GM12878 (cell line): ENCODE data around the gene EFHC1.
A peak's percentile ranks its signal among the peaks of the same experiment; 100 is the strongest.

ENCODE experiments used
- CBX3 ChIP-seq: fragments of 200-600 bp; sonication (generic); IDR thresholded peaks from 2 replicates; pipeline ENCODE4 v1.6.1; 2016; ENCODE audit warnings: low read depth, borderline replicate concordance
- CHD2 ChIP-seq: IDR thresholded peaks from 2 replicates; pipeline ENCODE4 v1.6.1; 2011; ENCODE audit warnings: low read depth, low read length, improper control_type of control experiment, borderline replicate concordance
- CHD4 ChIP-seq: fragments of 200-600 bp; sonication (generic); IDR thresholded peaks from 2 replicates; pipeline ENCODE4 v1.6.1; 2016; ENCODE audit warnings: mild to moderate bottlenecking
- EGR1 ChIP-seq, 2 experiments: IDR thresholded peaks; 1 replicate in 1 of 2; 2 replicates in 1 of 2; pipeline ENCODE4 v1.6.1; 2011 to 2012; ENCODE audit warnings: low read depth in 2 of 2, low read length in 2 of 2, borderline replicate concordance in 1 of 2, mild to moderate bottlenecking in 1 of 2, moderate library complexity in 1 of 2
- EZH2 ChIP-seq: IDR thresholded peaks from 2 replicates; pipeline ENCODE4 v1.6.1; 2012; ENCODE audit warnings: low read depth, mild to moderate bottlenecking, control low read depth, inconsistent platforms, low read length, borderline replicate concordance; ENCODE audit not compliant: control insufficient read depth
- HCFC1 ChIP-seq: fragments of 150-350 bp; IDR thresholded peaks from 2 replicates; pipeline ENCODE4 v1.6.1; 2014; ENCODE audit warnings: low read length
- MYC ChIP-seq: IDR thresholded peaks from 2 replicates; pipeline ENCODE4 v1.6.1; 2011; ENCODE audit warnings: mild to moderate bottlenecking, low read length, moderate library complexity, inconsistent platforms; ENCODE audit not compliant: insufficient read depth, insufficient replicate concordance, insufficient read length, severe bottlenecking
- NFYB ChIP-seq: IDR thresholded peaks from 2 replicates; pipeline ENCODE4 v1.6.1; 2011; ENCODE audit warnings: low read depth, mild to moderate bottlenecking, low read length, improper control_type of control experiment, moderate library complexity; ENCODE audit not compliant: insufficient read depth
- POLR2AphosphoS2 ChIP-seq: IDR thresholded peaks from 2 replicates; pipeline ENCODE4 v1.6.1; 2011; ENCODE audit warnings: low read depth, mild to moderate bottlenecking, low read length, improper control_type of control experiment, moderate library complexity
- POLR2AphosphoS5 ChIP-seq: IDR thresholded peaks from 2 replicates; pipeline ENCODE4 v1.6.1; 2011; ENCODE audit warnings: mild to moderate bottlenecking, low read length, inconsistent platforms
- SPI1 ChIP-seq: IDR thresholded peaks from 2 replicates; pipeline ENCODE4 v1.6.1; 2011; ENCODE audit warnings: low read depth, mild to moderate bottlenecking, low read length, moderate library complexity, borderline replicate concordance; ENCODE audit not compliant: insufficient read depth
- TAF1 ChIP-seq: IDR thresholded peaks from 2 replicates; pipeline ENCODE4 v1.6.1; 2011; ENCODE audit warnings: mild to moderate bottlenecking, low read depth, low read length, borderline replicate concordance
- TF ChIP-seq, protein P1 (sequence below), 3 experiments: IDR thresholded peaks in 2 of 3; conservative IDR thresholded peaks in 1 of 3; 2 replicates each; pipeline ENCODE4 v1.5.1; 2011; ENCODE audit warnings: low read depth in 3 of 3, low read length in 3 of 3, mild to moderate bottlenecking in 3 of 3, control low read depth in 2 of 3, moderate library complexity in 2 of 3, inconsistent platforms in 1 of 3, mixed read lengths in 1 of 3; ENCODE audit not compliant: control insufficient read depth in 2 of 3, insufficient read depth in 1 of 3; ENCODE audit errors: extremely low read depth in 1 of 3
- TF ChIP-seq, protein P2 (sequence below): IDR thresholded peaks from 2 replicates; pipeline ENCODE4 v1.6.1; 2012; ENCODE audit warnings: mild to moderate bottlenecking, low read depth, low read length

DNA sequence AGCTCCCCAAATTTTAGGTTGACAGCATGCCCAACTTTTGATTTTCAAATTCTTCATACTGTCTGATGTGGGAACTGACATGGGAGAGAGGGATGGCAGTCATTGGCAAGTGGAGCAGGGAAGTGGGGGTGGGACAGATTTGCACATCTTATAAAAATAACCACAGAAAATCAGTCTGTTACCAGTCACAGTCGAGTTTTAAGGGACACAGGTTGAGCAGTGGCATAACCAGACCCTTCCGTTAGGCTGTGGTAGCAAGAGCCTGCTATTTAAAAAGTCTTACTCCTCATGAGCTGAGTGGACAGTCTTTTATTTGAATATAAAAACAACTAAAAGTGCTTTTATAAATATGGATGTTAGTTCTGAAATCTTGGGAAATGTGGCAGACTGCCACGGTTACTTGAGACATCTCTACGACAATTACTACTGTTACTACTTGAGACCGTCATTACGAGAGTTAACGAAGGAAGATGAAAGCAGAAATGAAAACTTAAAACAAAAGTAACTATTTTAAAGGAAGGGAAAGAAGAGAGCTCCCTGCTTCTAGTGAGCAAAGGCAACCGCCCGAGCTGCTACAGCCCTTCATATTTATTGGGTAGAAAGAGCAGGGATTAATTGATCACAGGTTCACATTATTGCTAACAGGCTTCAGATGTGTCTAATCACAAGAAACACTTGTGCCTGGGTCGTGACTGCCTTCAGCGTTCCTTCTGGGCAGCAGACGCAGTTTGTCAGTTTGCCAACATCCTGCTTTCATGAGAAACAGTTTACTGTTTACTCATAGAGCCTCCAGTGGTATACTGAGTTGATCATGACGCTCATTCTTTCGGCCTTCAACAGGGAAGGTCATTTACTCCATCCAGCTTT lies 71.3 kb downstream of the EFHC1 start:
- TF ChIP-seq, protein P1, sequence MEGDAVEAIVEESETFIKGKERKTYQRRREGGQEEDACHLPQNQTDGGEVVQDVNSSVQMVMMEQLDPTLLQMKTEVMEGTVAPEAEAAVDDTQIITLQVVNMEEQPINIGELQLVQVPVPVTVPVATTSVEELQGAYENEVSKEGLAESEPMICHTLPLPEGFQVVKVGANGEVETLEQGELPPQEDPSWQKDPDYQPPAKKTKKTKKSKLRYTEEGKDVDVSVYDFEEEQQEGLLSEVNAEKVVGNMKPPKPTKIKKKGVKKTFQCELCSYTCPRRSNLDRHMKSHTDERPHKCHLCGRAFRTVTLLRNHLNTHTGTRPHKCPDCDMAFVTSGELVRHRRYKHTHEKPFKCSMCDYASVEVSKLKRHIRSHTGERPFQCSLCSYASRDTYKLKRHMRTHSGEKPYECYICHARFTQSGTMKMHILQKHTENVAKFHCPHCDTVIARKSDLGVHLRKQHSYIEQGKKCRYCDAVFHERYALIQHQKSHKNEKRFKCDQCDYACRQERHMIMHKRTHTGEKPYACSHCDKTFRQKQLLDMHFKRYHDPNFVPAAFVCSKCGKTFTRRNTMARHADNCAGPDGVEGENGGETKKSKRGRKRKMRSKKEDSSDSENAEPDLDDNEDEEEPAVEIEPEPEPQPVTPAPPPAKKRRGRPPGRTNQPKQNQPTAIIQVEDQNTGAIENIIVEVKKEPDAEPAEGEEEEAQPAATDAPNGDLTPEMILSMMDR (IDR thresholded peaks at IDR 0.05 in 2 of 3, conservative IDR thresholded peaks at IDR 0.05 in 1 of 3; ENCODE audit: control insufficient read depth in 2 of 3, extremely low read depth in 1 of 3, insufficient read depth in 1 of 3, low read depth in 3 of 3, low read length in 3 of 3): no peak
- TF ChIP-seq CBX3: no peak
- TF ChIP-seq HCFC1: no peak
- no peak for TF ChIP-seq CHD4
- TF ChIP-seq SPI1: peak; percentile 61
- no peak for TF ChIP-seq MYC
- TF ChIP-seq NFYB: no peak
- TF ChIP-seq EZH2: no peak
- TF ChIP-seq POLR2AphosphoS2: no peak
- TF ChIP-seq POLR2AphosphoS5: no peak
- TF ChIP-seq EGR1 (IDR thresholded peaks at IDR 0.05; ENCODE audit: borderline replicate concordance in 1 of 2, low read depth in 2 of 2, low read length in 2 of 2): no peak
- TF ChIP-seq CHD2: no peak
- TF ChIP-seq, protein P2, sequence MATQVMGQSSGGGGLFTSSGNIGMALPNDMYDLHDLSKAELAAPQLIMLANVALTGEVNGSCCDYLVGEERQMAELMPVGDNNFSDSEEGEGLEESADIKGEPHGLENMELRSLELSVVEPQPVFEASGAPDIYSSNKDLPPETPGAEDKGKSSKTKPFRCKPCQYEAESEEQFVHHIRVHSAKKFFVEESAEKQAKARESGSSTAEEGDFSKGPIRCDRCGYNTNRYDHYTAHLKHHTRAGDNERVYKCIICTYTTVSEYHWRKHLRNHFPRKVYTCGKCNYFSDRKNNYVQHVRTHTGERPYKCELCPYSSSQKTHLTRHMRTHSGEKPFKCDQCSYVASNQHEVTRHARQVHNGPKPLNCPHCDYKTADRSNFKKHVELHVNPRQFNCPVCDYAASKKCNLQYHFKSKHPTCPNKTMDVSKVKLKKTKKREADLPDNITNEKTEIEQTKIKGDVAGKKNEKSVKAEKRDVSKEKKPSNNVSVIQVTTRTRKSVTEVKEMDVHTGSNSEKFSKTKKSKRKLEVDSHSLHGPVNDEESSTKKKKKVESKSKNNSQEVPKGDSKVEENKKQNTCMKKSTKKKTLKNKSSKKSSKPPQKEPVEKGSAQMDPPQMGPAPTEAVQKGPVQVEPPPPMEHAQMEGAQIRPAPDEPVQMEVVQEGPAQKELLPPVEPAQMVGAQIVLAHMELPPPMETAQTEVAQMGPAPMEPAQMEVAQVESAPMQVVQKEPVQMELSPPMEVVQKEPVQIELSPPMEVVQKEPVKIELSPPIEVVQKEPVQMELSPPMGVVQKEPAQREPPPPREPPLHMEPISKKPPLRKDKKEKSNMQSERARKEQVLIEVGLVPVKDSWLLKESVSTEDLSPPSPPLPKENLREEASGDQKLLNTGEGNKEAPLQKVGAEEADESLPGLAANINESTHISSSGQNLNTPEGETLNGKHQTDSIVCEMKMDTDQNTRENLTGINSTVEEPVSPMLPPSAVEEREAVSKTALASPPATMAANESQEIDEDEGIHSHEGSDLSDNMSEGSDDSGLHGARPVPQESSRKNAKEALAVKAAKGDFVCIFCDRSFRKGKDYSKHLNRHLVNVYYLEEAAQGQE: no peak
- TF ChIP-seq TAF1: no peak
